Suprapubic skin (tissue), 4 donors: ENCODE data around the gene SKAP2. TPM values are rescaled to one million over a fixed set of nuclear protein-coding genes. Genes with fewer than 3 reads are reported as not detected.

ENCODE experiments used
- DNase-seq, 2 donors: peaks; one replicate each; pipeline ENCODE4 v3.0.0-alpha.2; 2019; ENCODE audit warnings: low spot score in 2 of 2
- H3K27ac ChIP-seq: fragments of 200-600 bp; sonication (generic); one replicate; pipeline ENCODE4 v1.5.1; 2019
- H3K27me3 ChIP-seq: fragments of 200-600 bp; sonication (generic); one replicate; pipeline ENCODE4 v1.5.1; 2019
- H3K36me3 ChIP-seq: fragments of 200-600 bp; sonication (generic); one replicate; pipeline ENCODE4 v1.5.1; 2019
- H3K4me1 ChIP-seq: fragments of 200-600 bp; sonication (generic); one replicate; pipeline ENCODE4 v1.5.1; 2019
- H3K4me3 ChIP-seq: fragments of 200-600 bp; sonication (generic); one replicate; pipeline ENCODE4 v1.5.1; 2019; ENCODE audit warnings: mild to moderate bottlenecking
- H3K9me3 ChIP-seq: fragments of 200-600 bp; sonication (generic); one replicate; pipeline ENCODE4 v1.5.1; 2019
- EP300 ChIP-seq: sonication (generic); formaldehyde crosslinking; IDR thresholded peaks from one replicate; pipeline ENCODE4 v1.6.1; 2017; ENCODE audit warnings: antibody characterized with exemption
- POLR2A ChIP-seq, 2 donors: fragments of 450-650 bp; IDR thresholded peaks; one replicate each; pipeline ENCODE4 v1.6.1; 2017; ENCODE audit warnings: antibody characterized with exemption in 2 of 2, mild to moderate bottlenecking in 2 of 2, moderate library complexity in 2 of 2
- POLR2AphosphoS5 ChIP-seq, 3 donors: sonication (generic); formaldehyde crosslinking; IDR thresholded peaks; one replicate each; pipeline ENCODE4 v1.6.1; 2017; ENCODE audit warnings: antibody characterized with exemption in 3 of 3
- WGBS: methylation state at CpG from one replicate; pipeline ENCODE4 v1.1.5; 2018; 5-methylcytosine and 5-hydroxymethylcytosine counted together
- total RNA-seq, 4 donors: library from RNA; depleted of rRNA; stranded (reverse); fragments of >200 nt; gene quantifications; one replicate each; pipeline ENCODE4 v1.1.0, GENCODE V29; 2016
- TF ChIP-seq, protein P1 (sequence below), 2 donors: fragments of 200-600 bp in 1 of 2; fragments of 450-650 bp in 1 of 2; sonication (generic) in 1 of 2; IDR thresholded peaks; one replicate each; pipeline ENCODE4 v1.5.1; 2016 to 2019; ENCODE audit warnings: antibody characterized with exemption in 2 of 2, mild to moderate bottlenecking in 1 of 2, moderate library complexity in 1 of 2

Gene SKAP2
- total RNA-seq, 4 donors from 2014 or later, result 21.3 to 34.4 (median 23.9) TPM

DNA sequence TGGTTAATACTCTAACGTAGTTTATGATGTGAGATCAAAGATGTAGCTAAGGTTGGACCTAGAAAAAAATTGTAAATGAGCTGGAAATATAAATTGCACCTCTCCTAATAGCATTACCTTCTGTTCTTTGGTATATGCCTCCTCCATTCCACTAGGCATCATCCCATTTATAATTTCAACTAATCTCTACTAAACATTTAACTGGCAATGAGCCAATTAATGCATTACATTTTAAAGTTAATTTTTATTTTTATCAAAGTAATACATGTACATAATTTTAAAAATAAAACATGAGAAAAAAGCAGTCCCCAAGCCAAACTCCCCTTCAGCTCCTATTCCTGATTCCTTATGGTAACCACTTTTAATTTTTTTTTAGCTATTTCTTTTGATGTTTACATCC lies 35.1 kb upstream of the SKAP2 start:
- no peaks in the 10 kb centered on the region for H3K36me3 ChIP-seq
- DNase-seq, result no peak
- H3K27me3 ChIP-seq, result no peaks in the 10 kb centered on the region
- H3K27ac ChIP-seq, result no peak overlapping the region
- TF ChIP-seq, protein P1, sequence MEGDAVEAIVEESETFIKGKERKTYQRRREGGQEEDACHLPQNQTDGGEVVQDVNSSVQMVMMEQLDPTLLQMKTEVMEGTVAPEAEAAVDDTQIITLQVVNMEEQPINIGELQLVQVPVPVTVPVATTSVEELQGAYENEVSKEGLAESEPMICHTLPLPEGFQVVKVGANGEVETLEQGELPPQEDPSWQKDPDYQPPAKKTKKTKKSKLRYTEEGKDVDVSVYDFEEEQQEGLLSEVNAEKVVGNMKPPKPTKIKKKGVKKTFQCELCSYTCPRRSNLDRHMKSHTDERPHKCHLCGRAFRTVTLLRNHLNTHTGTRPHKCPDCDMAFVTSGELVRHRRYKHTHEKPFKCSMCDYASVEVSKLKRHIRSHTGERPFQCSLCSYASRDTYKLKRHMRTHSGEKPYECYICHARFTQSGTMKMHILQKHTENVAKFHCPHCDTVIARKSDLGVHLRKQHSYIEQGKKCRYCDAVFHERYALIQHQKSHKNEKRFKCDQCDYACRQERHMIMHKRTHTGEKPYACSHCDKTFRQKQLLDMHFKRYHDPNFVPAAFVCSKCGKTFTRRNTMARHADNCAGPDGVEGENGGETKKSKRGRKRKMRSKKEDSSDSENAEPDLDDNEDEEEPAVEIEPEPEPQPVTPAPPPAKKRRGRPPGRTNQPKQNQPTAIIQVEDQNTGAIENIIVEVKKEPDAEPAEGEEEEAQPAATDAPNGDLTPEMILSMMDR (IDR thresholded peaks at IDR 0.05), result no peak
- TF ChIP-seq EP300 (no peak), POLR2A (IDR thresholded peaks at IDR 0.05) (no peak), POLR2AphosphoS5 (IDR thresholded peaks at IDR 0.05) (no peak)
- WGBS, result 79% methylated on average over 1 of the region's 1 CpG
- H3K4me1 ChIP-seq, result no peaks in the 10 kb centered on the region
- no peaks in the 10 kb centered on the region for H3K9me3 ChIP-seq
- no peak overlapping the region for H3K4me3 ChIP-seq

DNA sequence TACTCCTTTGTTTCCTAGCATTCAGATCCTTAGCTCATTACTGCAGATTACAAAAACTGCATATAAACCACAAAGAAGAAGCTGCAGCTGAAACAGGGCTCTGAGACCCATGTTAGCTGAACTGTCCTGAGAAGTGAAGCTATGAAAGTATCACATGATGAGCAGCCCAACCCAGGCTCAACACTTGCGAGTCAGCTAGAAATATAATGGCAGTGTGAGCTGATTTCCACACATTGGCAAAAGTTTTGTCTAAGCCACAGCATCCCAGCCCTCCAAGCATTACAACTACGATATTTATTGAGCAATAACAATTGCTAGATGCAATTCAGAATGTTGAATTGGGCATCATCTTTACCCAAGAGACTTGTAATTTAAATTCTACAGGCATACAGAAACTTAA lies 34.5 kb upstream of the SKAP2 start:
- Histone ChIP-seq H3K27ac (no peak overlapping the region), H3K36me3 (no peaks in the 10 kb centered on the region), H3K27me3 (no peaks in the 10 kb centered on the region), H3K4me3 (no peak overlapping the region), H3K9me3 (no peaks in the 10 kb centered on the region), H3K4me1 (no peaks in the 10 kb centered on the region)
- DNase-seq, result no peak
- WGBS, result 56% methylated on average over 2 of the region's 2 CpGs
- TF ChIP-seq POLR2AphosphoS5 (IDR thresholded peaks at IDR 0.05) (no peak), EP300 (no peak), POLR2A (IDR thresholded peaks at IDR 0.05) (no peak)
- TF ChIP-seq, protein P1 (IDR thresholded peaks at IDR 0.05), result no peak

DNA sequence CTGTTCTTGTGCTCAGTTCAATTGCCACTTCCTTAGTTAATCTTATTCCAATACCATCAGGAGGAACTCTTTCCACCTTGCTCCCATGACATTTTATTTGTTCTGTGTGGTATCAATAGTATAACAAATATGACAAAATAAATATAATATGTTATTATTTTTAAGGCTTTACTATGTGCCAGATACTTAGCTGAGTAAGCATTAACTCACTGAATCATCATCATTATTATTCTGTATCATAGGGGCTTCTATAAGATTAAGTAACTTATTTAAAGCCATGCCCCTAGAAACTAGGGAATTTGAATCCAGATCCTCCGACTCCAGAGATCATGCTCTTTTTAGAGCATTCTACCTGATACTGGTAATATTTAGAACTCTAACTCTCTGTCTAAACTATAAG lies 33.5 kb upstream of the SKAP2 start:
- H3K36me3 ChIP-seq, result no peaks in the 10 kb centered on the region
- no peak for TF ChIP-seq EP300
- TF ChIP-seq POLR2A (IDR thresholded peaks at IDR 0.05), result no peak
- TF ChIP-seq, protein P1 (IDR thresholded peaks at IDR 0.05), result no peak
- TF ChIP-seq POLR2AphosphoS5 (IDR thresholded peaks at IDR 0.05), result no peak
- DNase-seq, result no peak

DNA sequence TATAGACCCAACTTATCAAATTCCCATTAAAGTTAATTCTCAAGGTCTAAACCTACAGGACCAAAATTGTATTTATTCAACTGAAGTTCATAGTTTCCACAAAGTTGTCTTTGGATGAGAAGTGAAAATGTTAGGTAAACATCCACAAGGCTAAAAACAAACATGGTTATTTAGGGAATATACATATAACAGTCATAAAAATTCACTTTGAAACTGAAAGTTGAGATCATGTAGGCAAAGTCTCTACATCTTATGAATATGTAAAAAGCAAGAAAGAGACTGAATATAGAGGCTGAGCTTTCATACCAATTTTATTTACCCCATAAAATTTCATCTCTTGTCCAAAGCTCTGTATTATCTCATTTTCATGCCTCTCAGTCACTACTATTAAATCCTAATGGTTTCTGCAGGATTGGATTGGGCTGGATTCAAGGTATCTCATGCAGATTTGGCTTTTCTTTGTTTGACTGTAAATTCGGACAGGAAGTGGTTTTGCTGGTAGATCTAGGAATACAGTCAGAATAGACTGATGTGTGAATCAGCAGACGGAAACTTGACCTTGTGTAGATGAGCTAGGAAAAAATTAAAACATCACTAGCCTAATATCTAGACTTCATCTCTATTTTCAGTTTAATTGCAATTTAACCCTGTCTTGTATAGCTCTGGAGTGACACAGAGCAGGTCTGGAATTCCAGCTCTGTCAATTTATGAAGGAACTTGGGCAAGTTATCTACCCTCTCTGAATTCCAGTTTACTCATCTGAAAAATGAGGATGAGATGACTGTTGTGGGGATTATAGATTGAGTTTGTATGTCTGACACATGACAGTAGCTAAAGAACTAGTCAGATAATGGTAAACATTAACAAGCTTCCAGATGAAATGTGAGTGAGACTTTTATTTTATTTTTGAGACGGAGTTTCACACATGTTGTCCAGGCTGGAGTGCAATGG lies 27.3 kb upstream of the SKAP2 start:
- Histone ChIP-seq H3K4me3 (no peak overlapping the region), H3K27me3 (no peaks in the 10 kb centered on the region), H3K9me3 (no peaks in the 10 kb centered on the region), H3K4me1 (no peaks in the 10 kb centered on the region), H3K36me3 (no peaks in the 10 kb centered on the region), H3K27ac (no peak overlapping the region)
- 86% methylated on average over 3 of the region's 3 CpGs for WGBS
- no peak for DNase-seq
- no peak for TF ChIP-seq POLR2A (IDR thresholded peaks at IDR 0.05)
- TF ChIP-seq POLR2AphosphoS5 (IDR thresholded peaks at IDR 0.05), result no peak
- no peak for TF ChIP-seq EP300
- TF ChIP-seq, protein P1 (IDR thresholded peaks at IDR 0.05), result no peak

More for the DNA sequence above, 33.5 kb upstream of the SKAP2 start:
- no peaks in the 10 kb centered on the region for H3K4me1 ChIP-seq
- H3K9me3 ChIP-seq, result no peaks in the 10 kb centered on the region
- no peaks in the 10 kb centered on the region for H3K27me3 ChIP-seq
- no peak overlapping the region for H3K27ac ChIP-seq
- WGBS, result 95% methylated on average over 1 of the region's 1 CpG
- H3K4me3 ChIP-seq, result no peak overlapping the region

DNA sequence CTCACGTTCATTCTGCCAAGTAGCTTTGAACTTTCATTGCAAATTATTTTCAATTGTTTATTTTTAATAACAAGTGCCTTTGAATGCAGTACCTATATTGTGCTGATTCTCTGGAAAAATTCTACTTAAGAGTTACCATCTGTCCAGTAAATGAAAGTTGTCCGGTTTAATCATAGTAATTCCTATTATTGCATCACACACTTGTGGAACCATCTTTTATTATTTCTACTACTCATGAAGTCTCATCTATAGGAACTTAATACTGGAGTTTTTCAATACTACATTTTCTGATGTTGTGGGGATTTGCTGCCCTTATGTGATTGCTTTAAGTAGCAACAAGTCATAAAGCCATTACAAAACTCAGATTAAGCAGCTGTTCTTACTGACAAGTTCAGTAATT lies 16.5 kb upstream of the SKAP2 start:
- Histone ChIP-seq H3K9me3 (no peaks in the 10 kb centered on the region), H3K4me3 (no peak overlapping the region), H3K4me1 (no peaks in the 10 kb centered on the region), H3K27me3 (no peaks in the 10 kb centered on the region), H3K27ac (no peak overlapping the region), H3K36me3 (no peaks in the 10 kb centered on the region)
- DNase-seq, result no peak
- WGBS, result 61% methylated on average over 2 of the region's 2 CpGs
- TF ChIP-seq, protein P1 (IDR thresholded peaks at IDR 0.05), result no peak
- no peak for TF ChIP-seq EP300
- TF ChIP-seq POLR2A (IDR thresholded peaks at IDR 0.05), result no peak
- TF ChIP-seq POLR2AphosphoS5 (IDR thresholded peaks at IDR 0.05), result no peak
